ENCODE results near the gene BMPER. TPM values are rescaled to one million over a fixed set of nuclear protein-coding genes. Genes with fewer than 3 reads are reported as not detected.

The BMPER gene
- total RNA-seq, 1 experiment from 2014 or later: not detected

DNA sequence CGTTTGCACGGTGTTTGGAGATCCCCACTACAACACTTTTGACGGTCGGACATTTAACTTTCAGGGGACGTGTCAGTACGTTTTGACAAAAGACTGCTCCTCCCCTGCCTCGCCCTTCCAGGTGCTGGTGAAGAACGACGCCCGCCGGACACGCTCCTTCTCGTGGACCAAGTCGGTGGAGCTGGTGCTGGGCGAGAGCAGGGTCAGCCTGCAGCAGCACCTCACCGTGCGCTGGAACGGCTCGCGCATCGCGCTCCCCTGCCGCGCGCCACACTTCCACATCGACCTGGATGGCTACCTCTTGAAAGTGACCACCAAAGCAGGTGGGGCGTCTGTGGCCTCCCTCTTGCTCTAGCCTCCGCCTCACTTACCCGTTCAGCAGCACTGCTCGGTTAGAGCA, 173.5 kb downstream of the BMPER start:
- H3K27ac Mint-ChIP-seq (ENCODE audit: unreplicated experiment): no peak overlapping the region
- no peak for TF ChIP-seq CTCF (IDR thresholded peaks at IDR 0.05; ENCODE audit: insufficient read depth in 1 of 2, low read depth in 1 of 2, low read length in 1 of 2, severe bottlenecking in 1 of 2, unreplicated experiment in 1 of 2)
- H3K36me3 Mint-ChIP-seq (ENCODE audit: insufficient read depth, unreplicated experiment): no peaks in the 10 kb centered on the region
- Histone ChIP-seq H3K36me3 (ENCODE audit: control insufficient read depth, insufficient read depth, low read length) (no peaks in the 10 kb centered on the region), H3K9me3 (no peaks in the 10 kb centered on the region), H3K4me1 (no peaks in the 10 kb centered on the region), H3K27me3 (replicated peaks; ENCODE audit: control insufficient read depth, insufficient read depth, low read length) (no peaks in the 10 kb centered on the region), H3K4me3 (ENCODE audit: low read depth, low read length) (no peak overlapping the region)
- H3K4me1 Mint-ChIP-seq (ENCODE audit: low read depth, unreplicated experiment): no peaks in the 10 kb centered on the region
- ChIA-PET CTCF (no interaction called here), POLR2A (no interaction called here)
- DNase-seq: no peak
- intact Hi-C loops (cut with micrococcal nuclease; ENCODE audit: unreplicated experiment): no loop called here
- no TSS peak for BruUV-seq (replicated peaks)
- peaks cover 12% of the 10 kb centered on the region for H3K27me3 Mint-ChIP-seq (ENCODE audit: insufficient read depth, unreplicated experiment)
- no peak overlapping the region for H3K4me3 Mint-ChIP-seq (ENCODE audit: unreplicated experiment)
- H3K9me3 Mint-ChIP-seq (ENCODE audit: unreplicated experiment): no peaks in the 10 kb centered on the region

DNA sequence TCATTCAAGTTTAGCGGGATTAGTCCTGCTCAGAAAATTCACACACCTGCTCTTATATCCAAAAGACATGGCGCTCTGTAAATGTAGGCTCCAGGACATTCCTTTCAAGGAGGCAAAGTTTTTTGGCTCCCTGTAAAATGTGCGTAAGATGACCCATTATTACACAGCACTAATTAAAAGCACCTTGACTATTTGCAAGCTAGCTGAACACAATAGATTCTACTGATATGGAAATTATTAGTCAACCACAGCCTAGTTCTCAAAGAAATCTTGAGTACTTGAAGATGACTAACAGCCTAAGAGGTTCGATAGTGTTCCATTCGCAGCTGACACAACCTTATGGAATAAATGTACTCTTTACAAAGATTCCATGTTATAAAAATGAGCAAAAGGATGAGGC, 175.2 kb downstream of the BMPER start:
- Histone ChIP-seq H3K4me1 (no peaks in the 10 kb centered on the region), H3K4me3 (ENCODE audit: low read depth, low read length) (no peak overlapping the region), H3K27me3 (replicated peaks; ENCODE audit: control insufficient read depth, insufficient read depth, low read length) (no peaks in the 10 kb centered on the region), H3K9me3 (no peaks in the 10 kb centered on the region), H3K36me3 (ENCODE audit: control insufficient read depth, insufficient read depth, low read length) (no peaks in the 10 kb centered on the region)
- no peaks in the 10 kb centered on the region for H3K9me3 Mint-ChIP-seq (ENCODE audit: unreplicated experiment)
- intact Hi-C loops (cut with micrococcal nuclease; ENCODE audit: unreplicated experiment): no loop called here
- no peak for DNase-seq
- H3K27ac Mint-ChIP-seq (ENCODE audit: unreplicated experiment): no peak overlapping the region
- CTCF ChIA-PET: no interaction called here
- POLR2A ChIA-PET: no interaction called here
- no peaks in the 10 kb centered on the region for H3K36me3 Mint-ChIP-seq (ENCODE audit: insufficient read depth, unreplicated experiment)
- no peak for TF ChIP-seq CTCF (IDR thresholded peaks at IDR 0.05; ENCODE audit: insufficient read depth in 1 of 2, low read depth in 1 of 2, low read length in 1 of 2, severe bottlenecking in 1 of 2, unreplicated experiment in 1 of 2)
- no peaks in the 10 kb centered on the region for H3K4me1 Mint-ChIP-seq (ENCODE audit: low read depth, unreplicated experiment)
- H3K27me3 Mint-ChIP-seq (ENCODE audit: insufficient read depth, unreplicated experiment): peaks cover 12% of the 10 kb centered on the region
- no TSS peak for BruUV-seq (replicated peaks)
- no peak overlapping the region for H3K4me3 Mint-ChIP-seq (ENCODE audit: unreplicated experiment)

- Histone ChIP-seq H3K9me3 (no peaks in the 10 kb centered on the region), H3K36me3 (ENCODE audit: control insufficient read depth, insufficient read depth, low read length) (no peaks in the 10 kb centered on the region), H3K4me1 (no peaks in the 10 kb centered on the region), H3K27me3 (replicated peaks; ENCODE audit: control insufficient read depth, insufficient read depth, low read length) (no peaks in the 10 kb centered on the region), H3K4me3 (ENCODE audit: low read depth, low read length) (no peak overlapping the region)
- H3K4me1 Mint-ChIP-seq (ENCODE audit: low read depth, unreplicated experiment): no peaks in the 10 kb centered on the region
- no peak for DNase-seq
- TF ChIP-seq CTCF (IDR thresholded peaks at IDR 0.05; ENCODE audit: insufficient read depth in 1 of 2, low read depth in 1 of 2, low read length in 1 of 2, severe bottlenecking in 1 of 2, unreplicated experiment in 1 of 2): no peak
- H3K4me3 Mint-ChIP-seq (ENCODE audit: unreplicated experiment): no peak overlapping the region
- ChIA-PET CTCF (no interaction called here), POLR2A (no interaction called here)
- intact Hi-C loops (cut with micrococcal nuclease; ENCODE audit: unreplicated experiment): no loop called here
- no TSS peak for BruUV-seq (replicated peaks)
- no peaks in the 10 kb centered on the region for H3K9me3 Mint-ChIP-seq (ENCODE audit: unreplicated experiment)
- H3K27me3 Mint-ChIP-seq (ENCODE audit: insufficient read depth, unreplicated experiment): peaks cover 12% of the 10 kb centered on the region
- H3K27ac Mint-ChIP-seq (ENCODE audit: unreplicated experiment): no peak overlapping the region
- no peaks in the 10 kb centered on the region for H3K36me3 Mint-ChIP-seq (ENCODE audit: insufficient read depth, unreplicated experiment)
Measured at GRCh38 chr7:34081935-34082334, 176.6 kb downstream of the BMPER start.
